NCI-H82 (cell line): ENCODE results near the gene HNRNPA1.
"Not testable (repeated sequence)": the region's sequence is repeated elsewhere in the genome, so short reads cannot be mapped to it uniquely, and the experiment has no call there.

Experiments used
- DNase-seq: peaks from one replicate; lab custom pipeline; 2025; lab: John Stamatoyannopoulos, UW

HNRNPA1 gene

GRCh38 chr12:54298904-54299303, 18.4 kb downstream of the HNRNPA1 start:
- DNase-seq: no peak

- DNase-seq: no peak
Measured at GRCh38 chr12:54299515-54300224, 19.1 kb downstream of the HNRNPA1 start.

- DNase-seq: no peak
Measured at GRCh38 chr12:54300225-54300731, 19.8 kb downstream of the HNRNPA1 start.

- DNase-seq: peak; percentile 72
Measured at GRCh38 chr12:54300732-54301427, 20.4 kb downstream of the HNRNPA1 start, which contains the start of gene NFE2. Gene NFE2, minus strand, starts transcription at chr12:54301015. Its CDS starts 5,767 bp downstream, at chr12:54295248.

- no peak for DNase-seq
Measured at GRCh38 chr12:54301428-54302048, 21.0 kb downstream of the HNRNPA1 start.

- no peak for DNase-seq
Measured at GRCh38 chr12:54303640-54304039, 23.1 kb downstream of the HNRNPA1 start.

GRCh38 chr12:54304187-54304810, 23.8 kb downstream of the HNRNPA1 start:
- DNase-seq: no peak

GRCh38 chr12:54306925-54307741, 26.6 kb downstream of the HNRNPA1 start:
- no peak for DNase-seq

GRCh38 chr12:54311051-54311450, 30.5 kb downstream of the HNRNPA1 start:
- no peak for DNase-seq

GRCh38 chr12:54312309-54312708, 31.8 kb downstream of the HNRNPA1 start:
- DNase-seq: not testable (repeated sequence)

GRCh38 chr12:54321363-54321762, 40.8 kb downstream of the HNRNPA1 start:
- DNase-seq: no peak

GRCh38 chr12:54324617-54325441, 44.3 kb downstream of the HNRNPA1 start, which contains the start of gene COPZ1:
Gene COPZ1, plus strand, starts transcription at chr12:54325131. Its CDS starts 33 bp downstream, at chr12:54325164.
- peak; percentile 100 for DNase-seq

GRCh38 chr12:54325442-54326109, 45.0 kb downstream of the HNRNPA1 start:
- DNase-seq: not testable (repeated sequence)

- peak; percentile 64 for DNase-seq
Measured at GRCh38 chr12:54328595-54329337, 48.2 kb downstream of the HNRNPA1 start.

GRCh38 chr12:54329759-54330158, 49.2 kb downstream of the HNRNPA1 start:
- peak; percentile 88 for DNase-seq

GRCh38 chr12:54330442-54330841, 49.9 kb downstream of the HNRNPA1 start:
- DNase-seq: no peak

GRCh38 chr12:54331461-54331860, 50.9 kb downstream of the HNRNPA1 start:
- DNase-seq: no peak

GRCh38 chr12:54333420-54334034, 53.0 kb downstream of the HNRNPA1 start:
- no peak for DNase-seq
